GM06990 (cell line): ENCODE results near the gene TTI1.

Source experiments
- DNase-seq: peaks from one replicate; pipeline ENCODE4 v3.0.0-alpha.2; 2011; ENCODE audit not compliant: insufficient read length; ENCODE audit errors: extremely low read depth
- H3K27me3 ChIP-seq: replicated peaks from 2 replicates; pipeline ENCODE4 v1.6.0; 2011; ENCODE audit warnings: low read length; ENCODE audit not compliant: control insufficient read depth, insufficient read depth
- H3K36me3 ChIP-seq: 2 replicates; pipeline ENCODE4 v1.5.1; 2011; ENCODE audit warnings: low read length; ENCODE audit not compliant: control insufficient read depth, insufficient read depth
- H3K4me3 ChIP-seq: replicated peaks from 2 replicates; pipeline ENCODE4 v1.5.1; 2011; ENCODE audit warnings: low read depth, mild to moderate bottlenecking, control low read depth, low read length
- CTCF ChIP-seq: IDR thresholded peaks from 2 replicates; pipeline ENCODE4 v1.5.1; 2011; ENCODE audit warnings: low read length, control low read depth, mild to moderate bottlenecking, inconsistent platforms; ENCODE audit not compliant: insufficient read depth, poor library complexity, severe bottlenecking

Gene TTI1

GRCh38 chr20:38066969-38067716 is 33.9 kb upstream of the TTI1 start:
- DNase-seq: no peak
- TF ChIP-seq CTCF: no peak
- H3K36me3 ChIP-seq: peaks cover 22% of the 10 kb centered on the region
- H3K27me3 ChIP-seq: no peaks in the 10 kb centered on the region
- no peak overlapping the region for H3K4me3 ChIP-seq

- DNase-seq: no peak
- H3K36me3 ChIP-seq: peaks cover 21% of the 10 kb centered on the region
Observed at GRCh38 chr20:38065764-38066375, 32.6 kb upstream of the TTI1 start.

GRCh38 chr20:38063911-38064530 is 30.8 kb upstream of the TTI1 start:
- no peaks in the 10 kb centered on the region for H3K27me3 ChIP-seq
- DNase-seq: no peak
- H3K4me3 ChIP-seq: no peak overlapping the region
- peaks cover 19% of the 10 kb centered on the region for H3K36me3 ChIP-seq
- no peak for TF ChIP-seq CTCF

More at GRCh38 chr20:38065764-38066375, 32.6 kb upstream of the TTI1 start:
- TF ChIP-seq CTCF: no peak
- no peak overlapping the region for H3K4me3 ChIP-seq
- no peaks in the 10 kb centered on the region for H3K27me3 ChIP-seq

- Histone ChIP-seq H3K36me3 (peaks cover 23% of the 10 kb centered on the region), H3K4me3 (no peak overlapping the region), H3K27me3 (no peaks in the 10 kb centered on the region)
- no peak for TF ChIP-seq CTCF
- DNase-seq: no peak
Observed at GRCh38 chr20:38062890-38063289, 29.6 kb upstream of the TTI1 start.

GRCh38 chr20:38061109-38061508 is 27.9 kb upstream of the TTI1 start:
- TF ChIP-seq CTCF: no peak
- Histone ChIP-seq H3K4me3 (no peak overlapping the region), H3K27me3 (no peaks in the 10 kb centered on the region), H3K36me3 (peaks cover 18% of the 10 kb centered on the region)
- no peak for DNase-seq
